ENCODE results near the gene PNKP.

Gene PNKP

DNA sequence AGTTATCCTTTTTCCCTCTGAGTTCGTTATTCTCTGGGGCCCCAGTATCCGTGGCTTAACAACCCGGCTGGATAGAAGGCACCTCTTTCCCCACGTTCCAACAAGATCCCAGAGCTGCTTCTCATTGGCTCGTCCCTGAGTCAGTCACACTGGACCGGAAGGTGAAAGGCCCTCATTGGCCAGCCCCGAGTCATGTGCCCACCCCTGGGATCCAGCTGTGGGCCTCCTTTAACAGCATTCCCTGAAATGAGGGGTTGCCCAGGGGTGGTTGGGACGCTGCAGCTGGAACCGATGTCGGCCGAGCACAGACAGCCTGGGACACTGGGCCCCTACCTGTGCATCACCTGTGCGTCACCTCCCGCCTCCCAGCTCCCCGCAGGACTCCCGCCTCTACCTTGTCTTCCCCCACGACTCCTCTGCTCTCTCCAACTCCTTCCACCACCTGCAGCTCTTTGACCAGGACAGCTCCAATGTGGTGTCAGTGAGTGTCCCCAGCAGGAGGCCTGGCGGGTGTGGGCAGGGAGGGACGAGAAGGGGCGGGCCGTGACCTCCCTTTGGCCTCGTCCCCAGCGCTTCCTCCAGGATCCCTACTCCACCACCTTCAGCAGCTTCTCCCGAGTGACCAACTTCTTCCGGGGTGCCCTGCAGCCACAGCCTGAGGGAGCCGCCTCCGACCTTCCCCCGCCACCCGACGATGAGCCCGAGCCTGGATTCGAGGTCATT is 14.5 kb upstream of the PNKP start:
- H3K27ac Mint-ChIP-seq, result no peak overlapping the region
- H3K27me3 Mint-ChIP-seq, result no peaks in the 10 kb centered on the region
- ATAC-seq (no peak), DNase-seq (no peak)
- peaks cover 17% of the 10 kb centered on the region for H3K4me1 Mint-ChIP-seq
- no peaks in the 10 kb centered on the region for H3K9me3 Mint-ChIP-seq
- no peak overlapping the region for H3K4me3 Mint-ChIP-seq

DNA sequence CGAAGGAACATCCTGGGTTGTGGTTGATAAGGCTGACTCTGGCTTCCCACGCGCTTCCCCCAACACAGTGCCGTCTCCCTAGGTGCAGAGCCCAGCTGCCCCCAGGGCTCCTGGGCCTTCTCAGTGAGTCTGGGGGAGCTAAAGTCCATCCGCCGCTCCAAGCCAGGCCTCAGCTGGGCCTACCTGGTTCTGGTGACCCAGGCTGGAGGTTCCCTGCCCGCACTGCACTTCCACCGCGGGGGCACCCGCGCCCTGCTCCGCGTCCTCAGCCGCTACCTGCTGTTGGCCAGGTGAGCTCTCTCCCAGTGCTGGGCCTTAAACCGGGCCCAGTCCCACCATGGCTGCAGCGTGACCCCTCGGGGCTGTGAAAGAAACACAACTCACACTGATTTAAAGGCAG is 13.8 kb upstream of the PNKP start:
- ATAC-seq (no peak), DNase-seq (no peak)
- no peak overlapping the region for H3K27ac Mint-ChIP-seq
- H3K9me3 Mint-ChIP-seq, result no peaks in the 10 kb centered on the region
- H3K27me3 Mint-ChIP-seq, result no peaks in the 10 kb centered on the region
- H3K4me1 Mint-ChIP-seq, result peaks cover 17% of the 10 kb centered on the region
- H3K4me3 Mint-ChIP-seq, result peak overlapping the region in 1 of 2 donors; percentile 22

DNA sequence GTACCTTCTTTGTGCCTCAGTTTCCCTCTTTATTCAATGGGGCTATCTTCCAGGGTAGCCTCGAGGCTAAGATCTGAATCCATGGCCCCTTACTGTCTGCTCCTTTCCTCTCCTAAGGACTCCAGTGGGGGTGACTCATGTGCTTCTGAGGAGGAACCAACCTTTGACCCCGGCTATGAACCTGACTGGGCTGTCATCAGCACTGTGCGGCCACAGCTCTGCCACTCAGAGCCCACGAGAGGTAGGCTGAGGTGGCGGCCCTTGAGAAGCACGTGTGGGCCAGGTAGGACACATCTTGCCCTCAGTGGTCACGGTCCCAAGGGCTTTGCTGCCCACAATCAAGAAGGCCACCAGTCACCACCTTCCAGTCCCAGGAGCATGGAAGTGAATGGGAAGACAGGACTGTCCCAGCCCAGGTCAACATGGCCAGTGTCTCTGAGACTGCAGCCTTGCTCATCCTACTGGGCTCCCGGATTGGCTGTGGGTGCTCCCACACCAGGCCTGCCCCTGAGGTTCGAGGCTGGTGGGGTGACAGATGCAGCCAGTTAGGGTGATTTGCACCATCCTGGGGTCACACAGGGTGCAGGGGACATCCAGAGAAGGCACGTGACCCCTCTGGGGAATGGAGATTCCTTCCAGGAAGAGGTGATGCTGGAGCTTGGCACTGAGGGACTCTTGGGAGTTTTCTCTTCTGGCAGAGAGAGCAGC is 12.9 kb upstream of the PNKP start:
- Mint-ChIP-seq H3K9me3 (no peaks in the 10 kb centered on the region), H3K27me3 (no peaks in the 10 kb centered on the region), H3K4me1 (peaks cover 24% of the 10 kb centered on the region), H3K27ac (no peak overlapping the region), H3K4me3 (no peak overlapping the region)
- no peak for DNase-seq
- ATAC-seq, result no peak

DNA sequence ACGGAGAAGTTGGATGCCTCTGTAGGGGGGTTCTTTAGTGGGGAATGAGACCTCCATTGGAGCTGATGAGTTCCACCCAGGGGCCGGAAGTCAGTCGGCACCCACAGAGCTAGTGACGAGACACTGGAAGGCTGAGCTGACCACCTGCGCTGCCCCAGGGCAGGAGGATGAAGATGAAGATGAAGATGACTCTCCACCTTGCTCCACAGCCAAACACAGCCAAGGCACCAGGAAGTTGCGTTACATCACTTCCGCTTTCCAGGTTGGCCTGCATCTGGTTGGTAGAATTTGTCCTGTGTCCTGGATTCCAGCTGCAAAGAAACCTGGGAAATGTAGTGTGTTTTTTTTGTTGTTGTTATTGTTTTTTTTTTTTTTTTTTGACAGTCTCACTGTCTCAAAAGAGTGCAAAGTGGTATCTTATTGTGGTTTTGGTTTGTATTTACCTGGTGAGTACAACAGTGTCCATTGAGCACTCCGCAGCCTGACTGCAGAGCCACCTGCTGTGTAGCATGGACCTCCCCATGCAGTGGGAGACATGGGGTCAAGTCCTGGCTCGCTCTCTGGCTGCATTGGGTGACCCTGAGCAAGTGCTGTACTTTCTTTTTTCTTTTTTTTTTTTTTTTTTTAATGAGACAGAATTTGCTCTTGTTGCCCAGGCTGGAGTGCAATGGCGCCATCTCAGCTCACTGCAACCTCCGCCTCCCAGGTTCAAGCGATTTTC is 12.0 kb upstream of the PNKP start:
- peaks cover 33% of the 10 kb centered on the region for H3K4me1 Mint-ChIP-seq
- H3K9me3 Mint-ChIP-seq, result no peaks in the 10 kb centered on the region
- ATAC-seq, result no peak
- DNase-seq, result no peak
- H3K27ac Mint-ChIP-seq, result no peak overlapping the region
- no peaks in the 10 kb centered on the region for H3K27me3 Mint-ChIP-seq
- H3K4me3 Mint-ChIP-seq, result peak overlapping the region in 1 of 2 donors; percentile 27

DNA sequence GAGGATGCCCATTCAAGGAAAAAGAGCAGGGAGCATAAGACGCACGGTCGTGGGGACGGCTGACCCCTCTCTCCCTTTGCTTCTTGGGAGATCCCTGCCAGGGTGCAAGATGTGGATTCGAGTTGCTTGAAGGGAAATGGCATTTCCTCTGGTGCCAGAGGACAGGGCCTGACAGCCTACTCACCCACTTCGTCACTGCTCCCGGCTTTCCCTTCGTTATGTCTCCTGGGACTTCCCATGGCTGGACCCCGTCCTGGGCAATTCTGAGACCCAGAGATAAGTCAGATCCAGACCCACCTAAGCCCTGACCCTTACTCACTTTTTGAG is 11.3 kb upstream of the PNKP start:
- Mint-ChIP-seq H3K27me3 (no peaks in the 10 kb centered on the region), H3K9me3 (no peaks in the 10 kb centered on the region), H3K27ac (no peak overlapping the region), H3K4me3 (no peak overlapping the region), H3K4me1 (peaks cover 39% of the 10 kb centered on the region)
- no peak for ATAC-seq
- no peak for DNase-seq

DNA sequence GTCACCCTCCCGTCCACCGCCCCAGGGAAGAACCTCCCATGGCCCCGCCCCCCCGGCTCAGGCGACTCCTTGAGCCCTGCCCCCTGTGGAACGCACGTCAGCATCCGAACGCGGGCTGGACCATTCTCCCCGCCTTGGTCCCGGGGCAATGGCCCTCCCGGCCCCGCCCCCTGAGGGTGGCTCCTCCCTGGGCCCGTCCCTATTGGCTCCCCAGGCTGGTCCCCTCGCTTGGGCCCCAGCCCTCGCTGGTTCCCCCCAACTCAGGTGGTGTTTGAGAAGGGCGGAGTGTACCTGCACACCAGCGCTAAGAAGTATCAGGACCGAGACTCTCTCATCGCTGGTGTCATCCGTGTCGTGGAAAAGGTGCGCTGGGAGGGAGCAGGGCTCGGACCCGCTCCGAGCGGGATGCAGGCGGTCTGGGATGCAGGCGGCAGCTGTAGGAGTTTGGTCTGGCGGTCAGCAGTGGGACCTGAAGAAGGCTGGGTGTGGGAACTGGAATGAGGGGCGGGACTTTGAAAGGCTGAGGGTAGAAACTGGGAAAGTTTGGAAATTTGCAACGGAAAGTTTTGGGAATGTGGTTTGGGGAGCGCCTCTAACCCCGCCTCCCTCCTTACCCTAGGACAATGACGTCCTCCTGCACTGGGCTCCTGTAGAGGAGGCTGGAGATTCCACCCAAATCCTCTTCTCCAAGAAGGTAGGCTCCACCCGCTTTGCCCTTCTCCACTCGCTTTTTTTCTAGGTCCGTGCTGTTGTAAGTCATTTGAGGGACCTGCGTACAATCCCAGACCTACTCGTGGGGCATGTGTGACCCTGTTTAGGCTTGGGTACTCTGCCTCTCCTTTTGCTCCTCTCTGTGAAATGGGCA is 10.7 kb upstream of the PNKP start:
- H3K9me3 Mint-ChIP-seq, result no peaks in the 10 kb centered on the region
- H3K27me3 Mint-ChIP-seq, result no peaks in the 10 kb centered on the region
- peaks cover 39% of the 10 kb centered on the region for H3K4me1 Mint-ChIP-seq
- peak; percentile 99 for DNase-seq
- ATAC-seq, result peak; percentile 86
- H3K27ac Mint-ChIP-seq, result no peak overlapping the region
- H3K4me3 Mint-ChIP-seq, result no peak overlapping the region

DNA sequence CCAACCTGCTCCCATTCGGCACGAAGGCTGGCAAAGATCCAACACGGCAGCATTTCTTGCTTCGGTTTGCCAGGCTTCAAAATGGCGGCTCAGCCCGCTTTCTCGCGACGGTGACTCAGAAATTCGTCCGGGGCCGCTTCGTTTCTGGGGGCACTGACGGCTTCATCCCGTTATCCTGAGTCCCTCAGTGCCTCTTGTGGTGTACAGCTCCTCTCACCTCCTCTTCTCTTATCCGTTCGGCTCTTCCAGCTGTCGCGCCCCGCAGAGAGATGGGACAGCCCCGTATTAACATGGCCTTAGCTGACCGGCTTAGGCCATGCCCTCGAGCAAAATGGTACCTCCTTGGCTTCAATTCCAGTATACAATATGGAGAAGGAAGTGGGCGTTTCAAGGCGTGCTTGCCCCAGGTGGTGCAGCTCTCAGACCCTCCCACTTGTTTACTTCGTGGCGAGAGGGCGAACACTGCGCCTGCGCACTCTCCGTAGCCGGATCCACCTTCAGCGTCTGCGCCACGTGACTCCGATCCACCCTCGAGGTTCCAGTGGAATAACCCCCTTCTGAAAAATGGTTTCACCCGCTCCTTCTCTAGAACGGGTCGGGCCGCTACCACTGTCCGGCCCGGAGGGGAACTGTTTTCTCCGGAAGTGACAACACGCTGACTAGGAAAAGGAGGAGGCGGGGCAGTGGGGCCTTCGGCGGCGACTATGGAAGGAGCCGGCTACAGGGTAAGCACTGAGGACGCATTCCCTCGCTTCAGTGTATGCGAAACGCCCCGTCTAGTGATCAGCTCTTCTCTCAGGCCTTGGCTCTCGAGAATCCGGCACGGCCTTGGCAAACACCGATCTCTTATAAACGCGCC is 9.9 kb upstream of the PNKP start, which contains the start of the genes AKT1S1 and TBC1D17:
Gene AKT1S1, minus strand, starts transcription at position 336 of the 859 bp plus-strand sequence. CDS start 4,060 bp downstream, outside the sequence.
Gene TBC1D17, plus strand, starts transcription at position 683 of the 859 bp plus-strand sequence. Its CDS starts 22 bp downstream, at position 705.
- H3K27ac Mint-ChIP-seq, result no peak within 1 kb of the TSS
- DNase-seq, result peak; percentile 99 to 100
- ATAC-seq, result peak; percentile 81
- peaks cover 43% of the 10 kb centered on the region for H3K4me1 Mint-ChIP-seq
- H3K27me3 Mint-ChIP-seq, result no peaks in the 10 kb centered on the region
- no peaks in the 10 kb centered on the region for H3K9me3 Mint-ChIP-seq
- no peak within 1 kb of the TSS for H3K4me3 Mint-ChIP-seq

DNA sequence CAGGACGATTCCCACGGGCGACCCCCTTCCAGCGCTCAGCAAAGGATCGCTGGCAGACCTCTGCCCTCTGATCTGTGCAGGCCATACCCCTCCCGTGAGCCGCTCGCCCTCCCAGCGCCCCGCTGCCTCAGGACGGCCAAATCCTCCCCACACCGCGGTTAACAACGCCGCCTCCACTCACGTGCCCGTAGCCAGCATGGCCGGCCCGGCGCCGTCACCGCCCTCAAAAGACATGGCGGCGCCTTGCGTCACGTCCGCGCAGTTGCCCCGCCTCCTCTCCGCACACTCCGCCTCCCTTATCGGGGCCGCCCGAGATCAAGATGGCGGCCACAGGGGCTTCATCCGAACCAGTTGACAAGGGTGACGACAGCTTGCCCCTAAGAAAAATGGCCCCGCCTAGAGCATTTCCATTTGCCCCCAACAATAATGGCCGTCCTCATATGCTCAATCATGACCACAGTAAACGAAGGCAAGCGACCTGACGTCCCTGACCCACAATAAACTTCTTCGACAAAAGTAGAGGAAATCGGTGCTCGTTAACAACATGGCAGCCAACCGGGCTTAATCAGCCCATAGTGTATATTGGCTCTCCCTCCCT is 9.1 kb upstream of the PNKP start:
- Mint-ChIP-seq H3K27ac (no peak overlapping the region), H3K9me3 (no peaks in the 10 kb centered on the region), H3K4me3 (no peak overlapping the region), H3K4me1 (peaks cover 50% of the 10 kb centered on the region), H3K27me3 (no peaks in the 10 kb centered on the region)
- peak; percentile 64 for ATAC-seq
- DNase-seq, result peak; percentile 98 to 99

DNA sequence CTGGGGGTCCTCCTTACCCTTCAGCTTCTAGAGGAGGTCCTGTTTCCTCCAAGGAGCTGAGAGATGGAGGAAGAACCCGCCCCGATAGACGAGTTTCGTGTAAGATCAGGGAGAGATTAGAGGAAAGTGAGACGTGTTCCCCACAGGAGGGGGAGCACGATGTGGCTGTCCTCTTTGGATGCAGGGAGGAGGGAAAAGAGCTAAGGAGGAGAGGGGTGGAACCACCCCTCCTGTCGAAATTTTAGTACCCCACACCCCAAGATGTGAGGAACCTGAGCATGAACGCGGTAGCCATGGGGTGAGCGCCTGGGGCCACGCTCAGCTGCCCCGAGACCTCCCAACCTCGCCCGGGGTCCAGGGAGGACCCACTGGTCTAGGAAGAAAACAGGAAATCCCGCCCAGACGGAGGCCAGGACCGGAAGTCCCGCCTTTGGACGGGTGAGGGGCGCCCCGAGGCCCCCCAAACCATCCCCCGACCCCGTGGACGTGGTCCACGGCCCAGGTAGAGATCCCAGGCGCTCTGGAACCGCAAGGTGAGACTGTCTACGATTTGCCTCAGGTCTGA is 8.6 kb upstream of the PNKP start:
- no peak overlapping the region for H3K27ac Mint-ChIP-seq

DNA sequence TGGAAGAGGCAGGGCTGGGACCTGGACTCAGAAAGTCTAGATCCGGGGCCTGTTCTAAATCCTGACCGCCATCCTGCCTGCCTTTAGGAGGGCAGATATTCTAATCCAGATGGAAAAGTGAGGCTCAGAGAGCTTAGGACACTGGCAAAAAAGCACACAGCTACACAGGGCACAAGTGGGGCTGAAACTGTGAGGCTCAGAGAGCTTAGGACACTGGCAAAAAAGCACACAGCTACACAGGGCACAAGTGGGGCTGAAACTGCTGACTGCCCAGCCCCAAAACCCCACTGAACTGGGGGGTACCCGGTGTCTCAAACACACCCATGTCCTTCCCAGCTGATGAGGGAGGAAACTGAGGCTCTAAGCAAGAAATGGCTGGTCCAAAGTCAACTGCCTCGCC is 7.8 kb upstream of the PNKP start:
- H3K27ac Mint-ChIP-seq, result peak overlapping the region in 1 of 2 donors; percentile 87
- DNase-seq (no peak), ATAC-seq (no peak)
- peaks cover 50% of the 10 kb centered on the region for H3K4me1 Mint-ChIP-seq
- no peak overlapping the region for H3K4me3 Mint-ChIP-seq
- no peaks in the 10 kb centered on the region for H3K27me3 Mint-ChIP-seq
- H3K9me3 Mint-ChIP-seq, result no peaks in the 10 kb centered on the region

More for the DNA sequence above, 8.6 kb upstream of the PNKP start:
- Mint-ChIP-seq H3K4me1 (peaks cover 50% of the 10 kb centered on the region), H3K4me3 (no peak overlapping the region), H3K9me3 (no peaks in the 10 kb centered on the region), H3K27me3 (no peaks in the 10 kb centered on the region)
- ATAC-seq, result no peak
- DNase-seq, result peak in 1 of 2 donors; percentile 57

DNA sequence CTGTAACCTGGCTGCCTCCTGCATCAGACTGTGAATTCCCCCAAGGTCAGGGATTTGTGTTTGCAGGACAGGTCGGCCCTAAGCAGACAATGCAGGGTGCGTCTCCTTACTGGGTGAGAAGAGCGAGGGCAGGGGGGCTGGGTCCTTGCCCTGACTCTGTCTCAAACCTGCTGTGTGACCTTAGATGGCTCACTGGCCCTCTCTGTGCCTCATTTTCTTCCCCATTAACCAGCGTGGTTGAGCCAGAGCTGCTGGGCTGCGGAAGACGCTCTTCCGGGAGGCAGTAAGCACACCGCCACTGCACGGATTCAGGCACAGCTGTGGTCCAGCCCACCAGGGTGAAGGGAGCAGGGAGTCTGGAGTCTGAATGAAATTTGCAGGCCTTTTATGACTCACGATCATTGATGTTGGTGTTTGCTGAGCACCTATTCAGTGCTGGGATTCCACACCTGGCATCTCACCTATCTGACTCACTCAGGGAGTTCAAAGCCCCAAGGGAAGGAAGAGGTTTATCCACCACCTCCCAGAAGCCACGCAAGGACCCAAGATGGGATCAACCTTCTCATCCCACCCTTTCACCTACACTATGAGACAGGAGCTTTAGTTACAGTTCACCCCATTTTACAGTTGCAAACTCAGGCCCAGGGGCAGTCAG is 7.3 kb upstream of the PNKP start:
- peak overlapping the region in 1 of 2 donors; percentile 87 for H3K27ac Mint-ChIP-seq
- ATAC-seq (no peak), DNase-seq (no peak)
- no peaks in the 10 kb centered on the region for H3K27me3 Mint-ChIP-seq
- no peaks in the 10 kb centered on the region for H3K9me3 Mint-ChIP-seq
- H3K4me3 Mint-ChIP-seq, result no peak overlapping the region
- H3K4me1 Mint-ChIP-seq, result peaks cover 50% of the 10 kb centered on the region

DNA sequence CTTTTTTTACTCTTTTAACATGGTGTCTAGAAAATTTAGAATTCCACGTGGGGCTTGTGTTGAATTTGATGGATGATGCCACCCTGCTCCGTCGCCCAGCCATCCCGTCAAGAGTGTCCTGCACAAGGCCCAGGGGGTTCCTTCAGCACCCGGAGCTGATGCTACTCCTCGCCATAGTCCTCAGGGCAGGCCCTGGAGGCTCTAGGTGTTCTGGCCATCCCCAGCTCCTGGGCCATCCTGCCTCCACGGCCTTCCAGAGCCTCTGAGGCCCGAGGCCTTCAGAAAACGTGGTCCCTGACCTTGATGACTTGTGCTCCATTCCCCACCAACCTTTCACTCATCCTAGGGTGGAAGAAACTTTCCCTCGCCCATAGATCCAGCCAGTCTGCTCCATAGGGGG is 6.5 kb upstream of the PNKP start:
- H3K4me3 Mint-ChIP-seq, result no peak overlapping the region
- no peaks in the 10 kb centered on the region for H3K9me3 Mint-ChIP-seq
- ATAC-seq (no peak), DNase-seq (no peak)
- H3K27me3 Mint-ChIP-seq, result no peaks in the 10 kb centered on the region
- H3K4me1 Mint-ChIP-seq, result peaks cover 44% of the 10 kb centered on the region
- H3K27ac Mint-ChIP-seq, result no peak overlapping the region

DNA sequence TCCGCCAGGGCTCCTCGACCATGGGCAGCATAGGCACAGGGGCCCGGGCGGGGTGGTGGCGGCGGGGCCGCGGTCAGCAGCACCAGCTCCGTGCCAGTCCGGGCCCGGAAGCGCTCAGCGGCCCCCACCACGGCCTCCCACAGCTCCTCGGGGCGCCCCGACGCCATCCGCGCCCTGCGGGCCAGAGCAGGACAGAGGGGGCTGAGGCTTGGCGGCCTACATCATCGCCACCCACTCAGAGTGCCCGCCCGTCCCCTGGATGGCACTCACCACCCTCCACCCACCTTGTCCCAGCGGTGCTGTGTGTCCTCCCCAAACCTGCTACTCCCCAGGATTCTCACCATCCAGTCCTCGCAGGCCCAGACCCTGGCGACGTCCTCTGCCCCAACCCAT is 5.7 kb upstream of the PNKP start:
- peak overlapping the region in 1 of 2 donors; percentile 22 for H3K4me3 Mint-ChIP-seq
- ATAC-seq, result no peak
- no peaks in the 10 kb centered on the region for H3K9me3 Mint-ChIP-seq
- no peak overlapping the region for H3K27ac Mint-ChIP-seq
- no peaks in the 10 kb centered on the region for H3K27me3 Mint-ChIP-seq
- H3K4me1 Mint-ChIP-seq, result peaks cover 36% of the 10 kb centered on the region
- no peak for DNase-seq

All from stimulated activated naive CD8-positive, alpha-beta T cell treated with anti-CD3 and anti-CD28 coated beads, Interleukin-15, amount 100 ng/mL, for 72 hours (primary cell).